CD14-positive monocyte (primary cell): ENCODE measurements around the gene SLC35C1. TPM values are rescaled to one million over a fixed set of nuclear protein-coding genes. Genes with fewer than 3 reads are reported as not detected.
A peak's percentile ranks its signal among the peaks of the same experiment; 100 is the strongest.

Experiments
- DNase-seq, 3 donors: peaks; one replicate each; pipeline ENCODE4 v3.0.0-alpha.2; 2011 to 2022
- H2AFZ ChIP-seq: 2 replicates; pipeline ENCODE4 v1.6.0; 2012; ENCODE audit warnings: mild to moderate bottlenecking, low read depth, low read length, inconsistent platforms; ENCODE audit not compliant: insufficient read depth, poor library complexity, severe bottlenecking
- H3K27ac ChIP-seq, 2 donors: 1 replicate in 1 of 2; 2 replicates in 1 of 2; pipeline ENCODE4 v1.5.1; 2012 to 2013; ENCODE audit warnings: low read length in 2 of 2, control low read depth in 1 of 2, inconsistent platforms in 1 of 2, low read depth in 1 of 2, mild to moderate bottlenecking in 1 of 2
- H3K27me3 ChIP-seq, 2 donors: one replicate each; pipeline versions ENCODE4 v1.6.0 to v1.6.1; 2011 to 2013; ENCODE audit warnings: low read length in 2 of 2; ENCODE audit not compliant: control insufficient read depth in 2 of 2, insufficient read depth in 2 of 2
- H3K36me3 ChIP-seq, 2 donors: replicated peaks in 1 of 2; 1 replicate in 1 of 2; 2 replicates in 1 of 2; pipeline versions ENCODE4 v1.5.1 to v1.6.1; 2012 to 2013; ENCODE audit warnings: low read length in 2 of 2, control low read depth in 1 of 2, inconsistent platforms in 1 of 2, mild to moderate bottlenecking in 1 of 2; ENCODE audit not compliant: insufficient read depth in 2 of 2, control insufficient read depth in 1 of 2
- H3K4me1 ChIP-seq, 2 donors: 1 replicate in 1 of 2; 2 replicates in 1 of 2; pipeline versions ENCODE4 v1.5.1 to v1.6.1; 2012 to 2013; ENCODE audit warnings: low read length in 2 of 2, control low read depth in 1 of 2, inconsistent platforms in 1 of 2, mild to moderate bottlenecking in 1 of 2, moderate library complexity in 1 of 2; ENCODE audit not compliant: insufficient read depth in 2 of 2, control insufficient read depth in 1 of 2
- H3K4me2 ChIP-seq: replicated peaks from 2 replicates; pipeline ENCODE3; 2012; ENCODE audit warnings: low read length, moderate library complexity, mild to moderate bottlenecking; ENCODE audit not compliant: poor library complexity, severe bottlenecking; ENCODE audit errors: extremely low read depth
- H3K4me3 ChIP-seq, 3 experiments: fragments of 200-600 bp in 1 of 3; sonication (generic) in 1 of 3; replicated peaks in 1 of 3; 1 replicate in 2 of 3; 2 replicates in 1 of 3; pipeline ENCODE4 v1.5.1; 2011 to 2013; ENCODE audit warnings: low read length in 3 of 3, mild to moderate bottlenecking in 3 of 3, control low read depth in 2 of 3, low read depth in 2 of 3, inconsistent platforms in 1 of 3, moderate library complexity in 1 of 3
- H3K79me2 ChIP-seq: 2 replicates; pipeline ENCODE4 v1.6.0; 2012; ENCODE audit warnings: mild to moderate bottlenecking, control low read depth, inconsistent platforms, low read length, moderate library complexity; ENCODE audit not compliant: insufficient read depth
- H3K9ac ChIP-seq: 2 replicates; pipeline ENCODE4 v1.6.0; 2017; ENCODE audit warnings: low read length, mild to moderate bottlenecking; ENCODE audit not compliant: insufficient read depth, poor library complexity, severe bottlenecking
- H3K9me3 ChIP-seq, 2 donors: replicated peaks in 1 of 2; 1 replicate in 1 of 2; 2 replicates in 1 of 2; pipeline versions ENCODE4 v1.5.1 to v1.6.1; 2012 to 2013; ENCODE audit warnings: low read length in 2 of 2, control low read depth in 1 of 2; ENCODE audit not compliant: control insufficient read depth in 1 of 2, insufficient read depth in 1 of 2
- H4K20me1 ChIP-seq: 2 replicates; pipeline ENCODE4 v1.6.0; 2012; ENCODE audit warnings: mild to moderate bottlenecking, low read length, control low read depth, moderate library complexity; ENCODE audit not compliant: insufficient read depth
- H3K27ac Mint-ChIP-seq, 7 donors: one replicate each; pipeline ENCODE4 v1.8.0; 2020; ENCODE audit warnings: mild to moderate bottlenecking in 7 of 7, mixed read lengths in 7 of 7, moderate library complexity in 6 of 7, inconsistent platforms in 2 of 7
- H3K27me3 Mint-ChIP-seq, 3 donors: one replicate each; pipeline ENCODE4 v1.8.0; 2021 to 2022; ENCODE audit warnings: low read depth in 3 of 3, mild to moderate bottlenecking in 3 of 3, mixed read lengths in 3 of 3, moderate library complexity in 3 of 3, inconsistent platforms in 1 of 3
- H3K36me3 Mint-ChIP-seq, 2 donors: one replicate each; pipeline ENCODE4 v1.8.0; 2020; ENCODE audit warnings: mixed read lengths in 2 of 2, inconsistent platforms in 1 of 2, mild to moderate bottlenecking in 1 of 2
- H3K4me1 Mint-ChIP-seq: one replicate; pipeline ENCODE4 v1.8.0; 2020; ENCODE audit warnings: mild to moderate bottlenecking, mixed read lengths
- H3K4me3 Mint-ChIP-seq, 2 donors: one replicate each; pipeline ENCODE4 v1.8.0; 2020; ENCODE audit warnings: mild to moderate bottlenecking in 2 of 2, mixed read lengths in 2 of 2, moderate library complexity in 1 of 2
- H3K9me3 Mint-ChIP-seq, 7 donors: one replicate each; pipeline ENCODE4 v1.8.0; 2020 to 2022; ENCODE audit warnings: mixed read lengths in 7 of 7, mild to moderate bottlenecking in 6 of 7, moderate library complexity in 6 of 7, inconsistent platforms in 2 of 7
- CTCF ChIP-seq: fragments of 200-600 bp; IDR thresholded peaks from one replicate; pipeline ENCODE4 v1.8.0; 2022; ENCODE audit warnings: antibody characterized with exemption, mild to moderate bottlenecking
- WGBS: methylation state at CpG from one replicate; pipeline ENCODE4 v1.1.5; 2013; ENCODE audit warnings: missing lambda C conversion rate; ENCODE audit not compliant: insufficient coverage; 5-methylcytosine and 5-hydroxymethylcytosine counted together
- intact Hi-C, 2 donors: fragments of 100-400 bp; cut with micrococcal nuclease; formaldehyde crosslinking; loops; one replicate each; pipeline versions ENCODE4 v1.15.0 to v1.15.1; 2023
- polyA plus RNA-seq, 3 donors: library from polyadenylated mRNA; depleted of rRNA in 1 of 3; unstranded in 2 of 3; stranded (reverse) in 1 of 3; fragments of 300-500 nt in 2 of 3; fragments of >200 nt in 1 of 3; fragmentation: Illumina TruSeq in 2 of 3; gene quantifications; 1 replicate in 2 of 3; 2 replicates in 1 of 3; pipeline ENCODE4 v1.2.3, GENCODE V29; 2012 to 2021

The SLC35C1 gene
- polyA plus RNA-seq, 3 donors: 5.0 to 14.0 (median 12.8) TPM

- Histone ChIP-seq H3K27ac (no peak overlapping the region), H3K4me1 (peaks cover 29 to 35% of the 10 kb centered on the region in 2 donors), H3K79me2 (peaks cover 62% of the 10 kb centered on the region), H4K20me1 (peaks cover 61% of the 10 kb centered on the region), H3K9me3 (no peaks in the 10 kb centered on the region), H2AFZ (no peak overlapping the region), H3K4me2 (no peak overlapping the region), H3K4me3 (no peak overlapping the region), H3K9ac (no peak overlapping the region), H3K36me3 (peaks cover 2 to 5% of the 10 kb centered on the region in 2 donors), H3K27me3 (no peaks in the 10 kb centered on the region)
- peaks cover 13 to 22% of the 10 kb centered on the region in 2 donors for H3K36me3 Mint-ChIP-seq
- H3K9me3 Mint-ChIP-seq: no peaks in the 10 kb centered on the region
- no peak for DNase-seq
- WGBS: 100% methylated on average over 2 of the region's 2 CpGs
- H3K4me1 Mint-ChIP-seq: peaks cover 44% of the 10 kb centered on the region
- H3K27ac Mint-ChIP-seq: peak overlapping the region in 2 of 7 donors; percentile 40 to 50
- no peak overlapping the region for H3K4me3 Mint-ChIP-seq
- peaks cover 0 to 6% (median 0%) of the 10 kb centered on the region in 3 donors for H3K27me3 Mint-ChIP-seq
- TF ChIP-seq CTCF: no peak
- intact Hi-C loops: no loop called here
Measured at GRCh38 chr11:45850446-45850845, 45.5 kb downstream of the SLC35C1 start.

- no peak overlapping the region for H3K4me3 ChIP-seq
- H2AFZ ChIP-seq: no peak overlapping the region
- H3K27me3 ChIP-seq: no peaks in the 10 kb centered on the region
- Mint-ChIP-seq H3K9me3 (no peaks in the 10 kb centered on the region), H3K27ac (peak overlapping the region in 1 of 7 donors; percentile 58), H3K36me3 (peaks cover 20 to 30% of the 10 kb centered on the region in 2 donors), H3K4me1 (peaks cover 37% of the 10 kb centered on the region), H3K4me3 (no peak overlapping the region), H3K27me3 (peaks cover 0 to 3% (median 0%) of the 10 kb centered on the region in 3 donors)
- no peak overlapping the region for H3K9ac ChIP-seq
- peaks cover 27% of the 10 kb centered on the region in 2 donors for H3K4me1 ChIP-seq
- H4K20me1 ChIP-seq: peaks cover 68% of the 10 kb centered on the region
- peaks cover 62% of the 10 kb centered on the region for H3K79me2 ChIP-seq
- no peak overlapping the region for H3K4me2 ChIP-seq
- no peak for TF ChIP-seq CTCF
- DNase-seq: no peak
- 88% methylated on average over 1 of the region's 2 CpGs for WGBS
- peaks cover 7 to 13% of the 10 kb centered on the region in 2 donors for H3K36me3 ChIP-seq
- intact Hi-C loops: no loop called here
- no peak overlapping the region for H3K27ac ChIP-seq
- no peaks in the 10 kb centered on the region for H3K9me3 ChIP-seq
Measured at GRCh38 chr11:45851228-45851627, 46.3 kb downstream of the SLC35C1 start.
